Testis (tissue), 2 donors: ENCODE data around the gene PCGF6.

Source experiments
- POLR2A ChIP-seq: fragments of 450-650 bp; IDR thresholded peaks from one replicate; pipeline ENCODE4 v1.6.1; 2017; ENCODE audit warnings: antibody characterized with exemption, mild to moderate bottlenecking, moderate library complexity
- TF ChIP-seq, protein P1 (sequence below), 3 experiments: fragments of 450-650 bp in 2 of 3; fragments of 200-600 bp in 1 of 3; sonication (generic) in 1 of 3; IDR thresholded peaks; one replicate each; pipeline ENCODE4 v1.5.1; 2016 to 2019; ENCODE audit warnings: antibody characterized with exemption in 3 of 3, mild to moderate bottlenecking in 2 of 3, moderate library complexity in 1 of 3

DNA sequence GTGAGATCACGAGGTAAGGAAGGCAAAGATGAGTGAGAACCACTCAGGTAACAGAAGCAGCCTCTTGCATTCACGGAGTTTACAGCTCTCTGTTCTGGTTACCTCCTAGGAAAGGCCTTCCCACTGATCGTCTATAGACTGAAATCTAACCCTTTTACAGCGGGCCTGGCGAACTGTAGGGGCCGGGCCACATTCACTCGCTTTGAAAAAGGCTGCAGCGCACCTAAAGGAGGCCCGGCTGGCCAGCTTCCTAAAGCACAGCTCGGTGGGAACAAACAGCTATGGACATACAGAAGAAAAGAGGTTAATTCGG is 44.8 kb upstream of the PCGF6 start:
- TF ChIP-seq, protein P1, sequence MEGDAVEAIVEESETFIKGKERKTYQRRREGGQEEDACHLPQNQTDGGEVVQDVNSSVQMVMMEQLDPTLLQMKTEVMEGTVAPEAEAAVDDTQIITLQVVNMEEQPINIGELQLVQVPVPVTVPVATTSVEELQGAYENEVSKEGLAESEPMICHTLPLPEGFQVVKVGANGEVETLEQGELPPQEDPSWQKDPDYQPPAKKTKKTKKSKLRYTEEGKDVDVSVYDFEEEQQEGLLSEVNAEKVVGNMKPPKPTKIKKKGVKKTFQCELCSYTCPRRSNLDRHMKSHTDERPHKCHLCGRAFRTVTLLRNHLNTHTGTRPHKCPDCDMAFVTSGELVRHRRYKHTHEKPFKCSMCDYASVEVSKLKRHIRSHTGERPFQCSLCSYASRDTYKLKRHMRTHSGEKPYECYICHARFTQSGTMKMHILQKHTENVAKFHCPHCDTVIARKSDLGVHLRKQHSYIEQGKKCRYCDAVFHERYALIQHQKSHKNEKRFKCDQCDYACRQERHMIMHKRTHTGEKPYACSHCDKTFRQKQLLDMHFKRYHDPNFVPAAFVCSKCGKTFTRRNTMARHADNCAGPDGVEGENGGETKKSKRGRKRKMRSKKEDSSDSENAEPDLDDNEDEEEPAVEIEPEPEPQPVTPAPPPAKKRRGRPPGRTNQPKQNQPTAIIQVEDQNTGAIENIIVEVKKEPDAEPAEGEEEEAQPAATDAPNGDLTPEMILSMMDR (IDR thresholded peaks at IDR 0.05), result no peak
- TF ChIP-seq POLR2A, result no peak
